Measurements from ENCODE around the gene SLC35C1.
"Not testable (repeated sequence)": the region's sequence is repeated elsewhere in the genome, so short reads cannot be mapped to it uniquely, and the experiment has no call there.

The SLC35C1 gene

GRCh38 chr11:45832811-45833441 lies 28.0 kb downstream of the SLC35C1 start:
- H3K27ac Mint-ChIP-seq: no peak overlapping the region
- H3K4me3 Mint-ChIP-seq: no peak overlapping the region

GRCh38 chr11:45833761-45834160 lies 28.8 kb downstream of the SLC35C1 start:
- DNase-seq: no peak
- peaks cover 7 to 13% of the 10 kb centered on the region in 2 donors for H3K4me1 Mint-ChIP-seq
- H3K9me3 Mint-ChIP-seq: no peaks in the 10 kb centered on the region
- peaks cover 19 to 27% of the 10 kb centered on the region in 2 donors for H3K27me3 Mint-ChIP-seq
- no peak for ATAC-seq (replicated peaks)
- no peaks in the 10 kb centered on the region for H3K36me3 Mint-ChIP-seq
- no peak overlapping the region for H3K4me3 Mint-ChIP-seq
- H3K27ac Mint-ChIP-seq: no peak overlapping the region

More at GRCh38 chr11:45832811-45833441, 28.0 kb downstream of the SLC35C1 start:
- ATAC-seq (replicated peaks) (no peak), DNase-seq (no peak)
- peaks cover 7 to 13% of the 10 kb centered on the region in 2 donors for H3K4me1 Mint-ChIP-seq
- no peaks in the 10 kb centered on the region for H3K9me3 Mint-ChIP-seq
- no peaks in the 10 kb centered on the region for H3K36me3 Mint-ChIP-seq
- peaks cover 26 to 35% of the 10 kb centered on the region in 2 donors for H3K27me3 Mint-ChIP-seq

- peaks cover 7 to 13% of the 10 kb centered on the region in 2 donors for H3K4me1 Mint-ChIP-seq
- DNase-seq: no peak
Measured at GRCh38 chr11:45834298-45834756, 29.4 kb downstream of the SLC35C1 start.

GRCh38 chr11:45839204-45839603 lies 34.3 kb downstream of the SLC35C1 start:
- DNase-seq (no peak), ATAC-seq (replicated peaks) (no peak)
- Mint-ChIP-seq H3K27me3 (peaks cover 0 to 8% of the 10 kb centered on the region in 2 donors), H3K4me3 (no peak overlapping the region), H3K4me1 (peaks cover 15 to 23% of the 10 kb centered on the region in 2 donors), H3K9me3 (no peaks in the 10 kb centered on the region), H3K36me3 (no peaks in the 10 kb centered on the region), H3K27ac (no peak overlapping the region)

More at GRCh38 chr11:45834298-45834756, 29.4 kb downstream of the SLC35C1 start:
- H3K9me3 Mint-ChIP-seq: no peaks in the 10 kb centered on the region
- no peak overlapping the region for H3K27ac Mint-ChIP-seq
- no peaks in the 10 kb centered on the region for H3K36me3 Mint-ChIP-seq
- H3K27me3 Mint-ChIP-seq: peaks cover 19 to 24% of the 10 kb centered on the region in 2 donors
- peak; percentile 19 to 36 for ATAC-seq (replicated peaks)
- no peak overlapping the region for H3K4me3 Mint-ChIP-seq

- not testable (repeated sequence) for H3K27me3 Mint-ChIP-seq; ATAC-seq (replicated peaks); H3K36me3 Mint-ChIP-seq; H3K9me3 Mint-ChIP-seq; H3K4me3 Mint-ChIP-seq; DNase-seq; H3K27ac Mint-ChIP-seq
- H3K4me1 Mint-ChIP-seq: peaks cover 17 to 23% of the 10 kb centered on the region in 2 donors
Measured at GRCh38 chr11:45840251-45840650, 35.3 kb downstream of the SLC35C1 start.

- no peaks in the 10 kb centered on the region for H3K9me3 Mint-ChIP-seq
- ATAC-seq (replicated peaks) (peak; percentile 16 to 22), DNase-seq (peak; percentile 81)
- H3K27me3 Mint-ChIP-seq: peaks cover 0 to 4% of the 10 kb centered on the region in 2 donors
- peak overlapping the region; percentile 71 to 76 for H3K4me3 Mint-ChIP-seq
- H3K4me1 Mint-ChIP-seq: peaks cover 24 to 38% of the 10 kb centered on the region in 2 donors
- no peaks in the 10 kb centered on the region for H3K36me3 Mint-ChIP-seq
- H3K27ac Mint-ChIP-seq: peak overlapping the region; percentile 86
Measured at GRCh38 chr11:45843158-45843924, 38.4 kb downstream of the SLC35C1 start.

GRCh38 chr11:45844822-45845578 lies 40.1 kb downstream of the SLC35C1 start:
- H3K4me3 Mint-ChIP-seq: no peak overlapping the region
- peaks cover 0 to 4% of the 10 kb centered on the region in 2 donors for H3K27me3 Mint-ChIP-seq
- H3K4me1 Mint-ChIP-seq: peaks cover 34 to 51% of the 10 kb centered on the region in 2 donors
- no peaks in the 10 kb centered on the region for H3K9me3 Mint-ChIP-seq
- no peak overlapping the region for H3K27ac Mint-ChIP-seq
- ATAC-seq (replicated peaks) (no peak), DNase-seq (no peak)
- H3K36me3 Mint-ChIP-seq: no peaks in the 10 kb centered on the region

- no peaks in the 10 kb centered on the region for H3K9me3 Mint-ChIP-seq
- peaks cover 6 to 7% of the 10 kb centered on the region in 2 donors for H3K36me3 Mint-ChIP-seq
- H3K4me1 Mint-ChIP-seq: peaks cover 45 to 63% of the 10 kb centered on the region in 2 donors
- H3K4me3 Mint-ChIP-seq: peak overlapping the region; percentile 85 to 88
- DNase-seq (no peak), ATAC-seq (replicated peaks) (no peak)
- H3K27ac Mint-ChIP-seq: peak overlapping the region; percentile 95
- no peaks in the 10 kb centered on the region for H3K27me3 Mint-ChIP-seq
Measured at GRCh38 chr11:45846174-45846675, 41.3 kb downstream of the SLC35C1 start.

GRCh38 chr11:45846974-45847910 lies 42.3 kb downstream of the SLC35C1 start, which contains the start of gene CRY2:
CRY2 (plus strand) TSS chr11:45847475; CDS start chr11:45847491, 16 bp downstream.
- Mint-ChIP-seq H3K27me3 (no peaks in the 10 kb centered on the region), H3K4me1 (peaks cover 51 to 70% of the 10 kb centered on the region in 2 donors), H3K9me3 (no peaks in the 10 kb centered on the region), H3K27ac (peak within 1 kb of the TSS; percentile 95), H3K4me3 (peak within 1 kb of the TSS; percentile 85 to 88), H3K36me3 (peaks cover 6 to 8% of the 10 kb centered on the region in 2 donors)
- peak; percentile 87 to 89 for ATAC-seq (replicated peaks)
- DNase-seq: peak; percentile 100

- ATAC-seq (replicated peaks): peak; percentile 21 to 25
- H3K4me3 Mint-ChIP-seq: peak overlapping the region; percentile 85 to 88
- H3K27ac Mint-ChIP-seq: peak overlapping the region; percentile 95
- peaks cover 57 to 75% of the 10 kb centered on the region in 2 donors for H3K4me1 Mint-ChIP-seq
- no peaks in the 10 kb centered on the region for H3K27me3 Mint-ChIP-seq
- peak; percentile 32 for DNase-seq
- peaks cover 6 to 10% of the 10 kb centered on the region in 2 donors for H3K36me3 Mint-ChIP-seq
- H3K9me3 Mint-ChIP-seq: no peaks in the 10 kb centered on the region
Measured at GRCh38 chr11:45847911-45848316, 43.0 kb downstream of the SLC35C1 start.

GRCh38 chr11:45848654-45849081 lies 43.7 kb downstream of the SLC35C1 start:
- Mint-ChIP-seq H3K4me3 (peak overlapping the region; percentile 85 to 88), H3K36me3 (peaks cover 6 to 10% of the 10 kb centered on the region in 2 donors), H3K27ac (no peak overlapping the region), H3K27me3 (no peaks in the 10 kb centered on the region), H3K9me3 (no peaks in the 10 kb centered on the region), H3K4me1 (peaks cover 52 to 75% of the 10 kb centered on the region in 2 donors)
- ATAC-seq (replicated peaks): no peak
- DNase-seq: no peak

GRCh38 chr11:45850446-45850845 lies 45.5 kb downstream of the SLC35C1 start:
- no peak overlapping the region for H3K4me3 Mint-ChIP-seq
- no peak overlapping the region for H3K27ac Mint-ChIP-seq
- no peaks in the 10 kb centered on the region for H3K9me3 Mint-ChIP-seq
- peaks cover 50 to 78% of the 10 kb centered on the region in 2 donors for H3K4me1 Mint-ChIP-seq
- ATAC-seq (replicated peaks) (no peak), DNase-seq (no peak)
- no peaks in the 10 kb centered on the region for H3K27me3 Mint-ChIP-seq
- H3K36me3 Mint-ChIP-seq: peaks cover 11 to 12% of the 10 kb centered on the region in 2 donors

- Mint-ChIP-seq H3K9me3 (no peaks in the 10 kb centered on the region), H3K36me3 (peaks cover 12 to 16% of the 10 kb centered on the region in 2 donors), H3K4me1 (peaks cover 47 to 70% of the 10 kb centered on the region in 2 donors), H3K4me3 (no peak overlapping the region), H3K27ac (no peak overlapping the region), H3K27me3 (no peaks in the 10 kb centered on the region)
- ATAC-seq (replicated peaks) (no peak), DNase-seq (no peak)
Measured at GRCh38 chr11:45851228-45851627, 46.3 kb downstream of the SLC35C1 start.
